Kidney epithelial cell (primary cell): ENCODE results near the gene MYO10. TPM values are rescaled to one million over a fixed set of nuclear protein-coding genes. Genes with fewer than 3 reads are reported as not detected.

ENCODE experiments used
- DNase-seq: peaks from one replicate; pipeline ENCODE4 v3.0.0-alpha.2; 2010; ENCODE audit warnings: low read depth
- H3K27me3 ChIP-seq: 2 replicates; pipeline ENCODE4 v1.6.0; 2011; ENCODE audit warnings: low read length; ENCODE audit not compliant: control insufficient read depth, insufficient read depth
- H3K36me3 ChIP-seq: 2 replicates; pipeline ENCODE4 v1.5.1; 2011; ENCODE audit warnings: low read length; ENCODE audit not compliant: control insufficient read depth, insufficient read depth
- H3K4me3 ChIP-seq: 2 replicates; pipeline ENCODE4 v1.5.1; 2011; ENCODE audit warnings: low read depth, mild to moderate bottlenecking, control low read depth, low read length
- total RNA-seq: library from RNA; depleted of rRNA; stranded (reverse); fragments of >200 nt; gene quantifications from 2 replicates; pipeline ENCODE4 v1.2.3, GENCODE V29; 2015
- TF ChIP-seq, protein P1 (sequence below): IDR thresholded peaks from 2 replicates; pipeline ENCODE4 v1.5.1; 2011; ENCODE audit warnings: mild to moderate bottlenecking, moderate library complexity, low read length, control low read depth, inconsistent platforms; ENCODE audit not compliant: insufficient read depth, poor library complexity, severe bottlenecking

Gene MYO10
- total RNA-seq, 1 donor from 2014 or later: 80.3 TPM

DNA sequence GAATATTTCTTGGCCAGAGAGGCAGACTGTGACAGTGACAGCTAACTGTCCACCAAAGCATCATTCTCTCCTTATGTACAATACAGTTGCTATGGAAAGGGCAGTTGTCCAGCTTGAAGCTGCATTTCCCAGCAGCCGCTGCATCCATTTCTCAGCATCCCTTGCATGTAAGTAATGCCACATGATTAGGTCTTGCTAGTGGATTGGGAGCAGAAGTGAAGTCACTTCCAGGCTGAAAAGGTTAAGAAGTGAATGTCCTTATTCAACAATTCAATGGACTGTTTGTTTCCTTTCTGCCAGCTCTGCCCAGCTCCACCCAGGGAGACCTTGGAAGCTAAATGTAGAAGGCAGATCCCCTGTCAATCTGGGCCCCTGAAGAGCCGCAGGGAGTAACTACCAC, 293.2 kb downstream of the MYO10 start:
- H3K27me3 ChIP-seq: no peaks in the 10 kb centered on the region
- no peak overlapping the region for H3K4me3 ChIP-seq
- DNase-seq: no peak
- H3K36me3 ChIP-seq: no peaks in the 10 kb centered on the region
- TF ChIP-seq, protein P1, sequence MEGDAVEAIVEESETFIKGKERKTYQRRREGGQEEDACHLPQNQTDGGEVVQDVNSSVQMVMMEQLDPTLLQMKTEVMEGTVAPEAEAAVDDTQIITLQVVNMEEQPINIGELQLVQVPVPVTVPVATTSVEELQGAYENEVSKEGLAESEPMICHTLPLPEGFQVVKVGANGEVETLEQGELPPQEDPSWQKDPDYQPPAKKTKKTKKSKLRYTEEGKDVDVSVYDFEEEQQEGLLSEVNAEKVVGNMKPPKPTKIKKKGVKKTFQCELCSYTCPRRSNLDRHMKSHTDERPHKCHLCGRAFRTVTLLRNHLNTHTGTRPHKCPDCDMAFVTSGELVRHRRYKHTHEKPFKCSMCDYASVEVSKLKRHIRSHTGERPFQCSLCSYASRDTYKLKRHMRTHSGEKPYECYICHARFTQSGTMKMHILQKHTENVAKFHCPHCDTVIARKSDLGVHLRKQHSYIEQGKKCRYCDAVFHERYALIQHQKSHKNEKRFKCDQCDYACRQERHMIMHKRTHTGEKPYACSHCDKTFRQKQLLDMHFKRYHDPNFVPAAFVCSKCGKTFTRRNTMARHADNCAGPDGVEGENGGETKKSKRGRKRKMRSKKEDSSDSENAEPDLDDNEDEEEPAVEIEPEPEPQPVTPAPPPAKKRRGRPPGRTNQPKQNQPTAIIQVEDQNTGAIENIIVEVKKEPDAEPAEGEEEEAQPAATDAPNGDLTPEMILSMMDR: no peak

DNA sequence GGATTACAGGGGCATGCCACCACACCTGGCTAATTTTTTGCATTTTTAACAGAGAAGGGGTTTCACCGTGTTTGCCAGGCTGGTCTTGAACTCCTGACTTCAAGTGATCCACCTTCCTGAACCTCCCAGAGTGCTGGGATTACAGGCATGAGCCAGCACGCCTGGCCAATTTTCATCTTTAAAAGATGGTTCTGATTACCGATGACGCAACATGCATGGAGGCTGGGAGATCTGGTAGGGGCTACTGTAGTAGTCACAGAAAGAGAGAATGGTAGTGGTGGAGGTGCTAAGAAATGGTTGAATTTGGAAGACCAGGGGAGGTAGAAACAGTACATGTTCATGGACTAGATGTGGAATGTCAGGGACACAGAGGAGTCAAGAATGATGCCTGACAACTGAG, 296.9 kb downstream of the MYO10 start:
- no peak for DNase-seq
- TF ChIP-seq, protein P1: no peak
- Histone ChIP-seq H3K36me3 (no peaks in the 10 kb centered on the region), H3K27me3 (no peaks in the 10 kb centered on the region), H3K4me3 (no peak overlapping the region)

DNA sequence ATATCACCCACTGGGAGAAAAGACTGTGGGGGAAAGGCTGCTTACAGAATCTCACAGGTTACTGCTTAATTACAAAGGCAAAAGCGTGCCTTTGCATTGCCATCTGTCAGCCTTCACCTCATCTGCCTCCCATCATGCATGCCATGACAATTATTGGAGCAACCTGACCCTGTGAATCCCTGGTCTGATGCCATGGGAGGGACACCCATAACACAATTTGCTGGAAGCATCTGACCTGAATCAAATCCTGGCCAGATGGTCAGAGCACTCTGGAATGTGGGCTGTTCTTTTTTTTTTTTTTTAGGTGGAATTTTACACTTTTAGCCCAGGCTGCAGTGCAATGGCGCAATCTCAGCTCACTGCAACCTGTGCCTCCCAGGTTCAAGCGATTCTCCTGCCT, 307.7 kb downstream of the MYO10 start:
- Histone ChIP-seq H3K36me3 (no peaks in the 10 kb centered on the region), H3K4me3 (no peak overlapping the region), H3K27me3 (peaks cover 3% of the 10 kb centered on the region)
- DNase-seq: no peak
- TF ChIP-seq, protein P1: no peak

DNA sequence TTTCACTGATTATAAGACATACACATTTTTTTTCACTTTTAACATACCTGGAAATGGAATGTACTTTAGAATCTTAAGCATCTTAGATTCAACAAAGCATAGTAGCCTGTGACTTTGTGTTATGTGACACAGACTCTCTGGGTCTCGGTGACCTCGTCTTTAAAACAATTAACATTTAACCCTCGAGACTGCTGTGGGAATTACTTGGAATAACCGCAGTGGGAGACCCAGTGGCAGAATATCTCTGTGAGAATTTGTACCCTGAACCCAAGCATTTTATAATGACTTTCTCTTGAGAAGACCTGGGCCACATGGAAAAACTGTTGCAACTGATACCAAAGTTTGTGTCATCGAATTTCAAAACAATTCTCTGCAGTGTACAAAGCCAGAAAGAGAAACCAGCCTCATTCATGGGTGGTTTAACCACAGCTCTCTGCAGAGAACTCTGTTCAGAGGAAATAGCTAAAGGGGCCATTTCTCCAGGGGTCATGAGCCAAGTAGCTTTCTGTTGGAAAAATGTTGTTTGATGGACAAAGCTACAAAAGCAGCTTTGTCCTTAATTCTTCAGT, 309.3 kb downstream of the MYO10 start:
- DNase-seq: no peak
- TF ChIP-seq, protein P1: no peak
- Histone ChIP-seq H3K4me3 (no peak overlapping the region), H3K27me3 (peaks cover 3% of the 10 kb centered on the region), H3K36me3 (no peaks in the 10 kb centered on the region)

DNA sequence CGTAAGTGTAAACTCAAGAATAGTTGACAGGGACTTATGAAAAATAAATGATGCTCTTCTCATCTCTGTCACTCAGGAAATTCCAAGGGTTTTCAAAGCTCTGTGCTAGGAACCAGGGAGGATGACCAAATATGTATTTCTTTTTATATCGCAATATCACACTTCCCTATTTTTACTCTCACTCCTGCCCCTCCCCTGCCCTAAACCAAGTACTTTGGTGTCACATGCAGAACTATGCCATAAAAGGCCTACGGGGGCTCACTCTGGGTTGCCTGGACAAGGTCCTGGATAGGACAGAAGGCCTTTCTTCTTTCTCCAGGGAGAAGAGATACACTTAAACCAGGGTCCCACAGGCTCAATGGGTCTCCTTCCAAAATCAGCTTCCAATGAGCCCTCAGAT, 311.0 kb downstream of the MYO10 start:
- Histone ChIP-seq H3K4me3 (no peak overlapping the region), H3K36me3 (no peaks in the 10 kb centered on the region), H3K27me3 (peaks cover 3% of the 10 kb centered on the region)
- no peak for DNase-seq
- TF ChIP-seq, protein P1: no peak

DNA sequence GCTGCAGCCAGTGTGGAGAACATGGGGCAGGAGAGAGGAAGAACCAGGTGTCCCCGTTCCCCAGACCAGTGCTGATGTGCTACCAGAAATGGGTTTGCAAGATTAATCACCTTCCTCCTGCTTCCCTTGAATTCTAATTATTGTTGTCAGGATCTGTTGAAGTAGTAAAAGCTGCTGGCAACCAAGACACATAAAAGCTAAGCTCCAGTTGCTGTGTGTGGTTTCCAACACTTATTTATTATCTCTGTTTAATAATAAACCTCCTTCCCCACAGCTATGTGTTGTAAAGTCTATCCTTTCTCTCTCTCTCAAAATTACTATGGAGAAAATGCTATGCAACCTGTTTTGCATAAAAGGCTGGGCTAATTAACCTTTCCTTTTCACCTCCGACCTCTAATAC, 317.0 kb downstream of the MYO10 start:
- TF ChIP-seq, protein P1: no peak
- Histone ChIP-seq H3K27me3 (peaks cover 7% of the 10 kb centered on the region), H3K4me3 (no peak overlapping the region), H3K36me3 (no peaks in the 10 kb centered on the region)
- no peak for DNase-seq
